OCI-LY7 (cell line): ENCODE results near the gene TPO. TPM values are rescaled to one million over a fixed set of nuclear protein-coding genes. Genes with fewer than 3 reads are reported as not detected.
A peak's percentile ranks its signal among the peaks of the same experiment; 100 is the strongest.

Experiments used
- BruUV-seq: library from RNA; stranded (reverse); fragments of 400-500 nt; replicated peaks from 2 replicates; lab custom pipeline; 2021; lab: Mats Ljungman, UMichigan
- CTCF ChIA-PET: fragments of 300-600 bp; sonication (Branson Sonifier 250); formaldehyde crosslinking; loops from one replicate; lab custom pipeline; 2022; ENCODE audit warnings: antibody characterized with exemption; ENCODE audit not compliant: unreplicated experiment; lab: Charles Lee
- POLR2A ChIA-PET: fragments of 300-600 bp; sonication (Branson Sonifier 250); formaldehyde crosslinking; loops from one replicate; lab custom pipeline; 2022; ENCODE audit warnings: antibody characterized with exemption; lab: Charles Lee
- DNase-seq: peaks from one replicate; pipeline ENCODE4 v3.0.0-alpha.2; 2015; ENCODE audit warnings: low spot score
- H2AFZ ChIP-seq: fragments of 200-600 bp; sonication (generic), shearing (Covaris generic); 2 replicates; pipeline ENCODE4 v1.6.1; 2014; ENCODE audit warnings: mild to moderate bottlenecking, antibody characterized with exemption, low read length, moderate library complexity
- H3K27ac ChIP-seq: fragments of 200-600 bp; sonication (generic); 2 replicates; pipeline ENCODE4 v1.5.1; 2014; ENCODE audit warnings: mixed run types, low read depth, mild to moderate bottlenecking, moderate library complexity, low read length, inconsistent platforms; ENCODE audit not compliant: poor library complexity, severe bottlenecking
- H3K36me3 ChIP-seq: fragments of 200-600 bp; sonication (generic); 2 replicates; pipeline ENCODE4 v1.6.1; 2014; ENCODE audit warnings: mild to moderate bottlenecking, antibody characterized with exemption, low read length, moderate library complexity, mixed read lengths; ENCODE audit not compliant: insufficient read depth
- H3K4me1 ChIP-seq: fragments of 200-600 bp; sonication (generic); 2 replicates; pipeline ENCODE4 v1.5.1; 2014; ENCODE audit warnings: mild to moderate bottlenecking, low read length; ENCODE audit not compliant: insufficient read depth, poor library complexity, severe bottlenecking
- H3K4me2 ChIP-seq: fragments of 200-600 bp; sonication (generic); 2 replicates; pipeline ENCODE4 v1.6.1; 2014; ENCODE audit warnings: mild to moderate bottlenecking, low read length
- H3K4me3 ChIP-seq: fragments of 200-600 bp; sonication (generic); 2 replicates; pipeline ENCODE4 v1.5.1; 2014; ENCODE audit warnings: mild to moderate bottlenecking, low read depth, low read length; ENCODE audit not compliant: poor library complexity, severe bottlenecking
- H3K79me2 ChIP-seq: fragments of 200-600 bp; sonication (generic); 2 replicates; pipeline ENCODE4 v1.6.1; 2016; ENCODE audit warnings: low read depth, mild to moderate bottlenecking, low read length, moderate library complexity, mixed read lengths; ENCODE audit not compliant: insufficient read depth
- H3K9me2 ChIP-seq: fragments of 200-600 bp; sonication (generic); 2 replicates; pipeline ENCODE4 v1.6.1; 2016; ENCODE audit warnings: mild to moderate bottlenecking, low read length, mixed read lengths; ENCODE audit not compliant: insufficient read depth
- H3K9me3 ChIP-seq: fragments of 200-600 bp; sonication (generic); 2 replicates; pipeline ENCODE4 v1.6.1; 2014; ENCODE audit warnings: mild to moderate bottlenecking, mixed run types, low read length, mixed read lengths
- H4K20me1 ChIP-seq: fragments of 200-600 bp; sonication (generic); 2 replicates; pipeline ENCODE4 v1.6.1; 2014; ENCODE audit warnings: mild to moderate bottlenecking, antibody characterized with exemption, low read length, moderate library complexity, mixed read lengths; ENCODE audit not compliant: insufficient read depth
- CTCF ChIP-seq: fragments of 200-600 bp; sonication (generic); conservative IDR thresholded peaks from 2 replicates; pipeline ENCODE4 v1.5.1; 2014; ENCODE audit warnings: mild to moderate bottlenecking, antibody characterized with exemption, low read length, moderate library complexity, mixed read lengths
- EZH2phosphoT487 ChIP-seq: fragments of 200-600 bp; sonication (generic); IDR thresholded peaks from 2 replicates; pipeline ENCODE4 v1.6.1; 2018; ENCODE audit warnings: low read depth, borderline replicate concordance, mild to moderate bottlenecking, mixed run types, antibody characterized with exemption, low read length, moderate library complexity, mixed read lengths
- intact Hi-C: fragments of 100-400 bp; cut with micrococcal nuclease; formaldehyde crosslinking; loops from one replicate; pipeline ENCODE4 v1.10.0; 2022; ENCODE audit not compliant: unreplicated experiment
- total RNA-seq, 2 experiments: library from RNA; depleted of rRNA in 1 of 2; stranded (reverse); fragments of >200 nt in 1 of 2; shearing (Covaris generic) in 1 of 2; gene quantifications; 2 replicates each; pipeline ENCODE4 v1.2.3, GENCODE V29; 2014 to 2022

TPO gene
- total RNA-seq, 2 experiments from 2014 or later, result not detected

GRCh38 chr2:1588978-1589621 lies 175.8 kb downstream of the TPO start:
- BruUV-seq, result no TSS peak
- no peaks in the 10 kb centered on the region for H4K20me1 ChIP-seq
- intact Hi-C loops, result no loop called here
- H3K4me2 ChIP-seq, result no peak overlapping the region
- ChIA-PET CTCF (no interaction called here), POLR2A (no interaction called here)
- no peak overlapping the region for H3K4me3 ChIP-seq
- no peak for TF ChIP-seq EZH2phosphoT487
- 0 out of 2 replicates have a peak, but pooled peaks have one; percentile 13 for TF ChIP-seq CTCF
- H3K36me3 ChIP-seq, result no peaks in the 10 kb centered on the region
- no peaks in the 10 kb centered on the region for H3K4me1 ChIP-seq
- no peak overlapping the region for H2AFZ ChIP-seq
- no peaks in the 10 kb centered on the region for H3K9me3 ChIP-seq
- no peak overlapping the region for H3K27ac ChIP-seq
- H3K79me2 ChIP-seq, result no peaks in the 10 kb centered on the region
- no peaks in the 10 kb centered on the region for H3K9me2 ChIP-seq
- DNase-seq, result no peak

DNA sequence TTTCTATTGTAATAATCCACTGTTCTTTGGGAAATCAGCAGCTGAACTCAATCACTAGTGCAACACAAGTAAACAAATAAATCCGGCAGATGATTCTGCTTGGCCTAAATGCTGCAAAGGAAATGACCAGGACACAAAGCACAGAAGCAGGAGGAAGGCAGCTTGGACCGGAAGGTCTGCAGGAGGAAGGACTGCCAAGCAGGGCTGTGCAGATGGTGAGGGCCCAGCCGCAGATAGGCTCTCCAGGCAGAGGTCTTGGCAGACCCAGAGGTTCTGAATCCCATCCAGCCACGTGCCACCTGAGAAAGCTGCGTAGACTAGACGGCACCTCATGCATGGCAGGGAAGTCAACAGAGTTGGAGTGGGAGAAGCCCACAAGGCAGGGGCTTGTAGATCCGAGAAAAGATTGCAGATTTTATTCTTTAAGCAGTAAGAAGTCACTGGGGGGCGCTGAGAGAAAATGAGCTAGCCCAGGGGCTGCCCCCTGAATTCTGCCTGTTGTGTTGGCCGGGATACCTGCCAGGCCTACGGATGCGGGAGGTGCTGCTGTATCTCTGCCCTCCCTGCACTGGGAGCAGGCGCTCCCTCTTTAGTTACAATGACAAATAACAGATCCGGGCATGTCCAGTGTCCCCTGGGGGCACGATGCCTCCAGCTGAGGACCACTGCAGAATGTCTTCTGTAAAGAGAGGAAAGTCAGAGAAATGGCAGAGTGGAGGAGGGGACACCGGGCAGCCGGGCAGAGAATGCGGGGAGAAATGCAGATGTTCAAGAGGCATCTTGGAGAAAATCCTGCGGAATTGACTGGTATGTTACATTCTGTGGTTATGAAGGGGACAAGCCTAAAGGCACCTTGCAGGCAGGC lies 177.6 kb downstream of the TPO start:
- no peak overlapping the region for H3K27ac ChIP-seq
- H3K9me3 ChIP-seq, result no peaks in the 10 kb centered on the region
- H4K20me1 ChIP-seq, result no peaks in the 10 kb centered on the region
- TF ChIP-seq EZH2phosphoT487 (no peak), CTCF (peak; percentile 43; the same call in 1 of the 2 replicates)
- no peak for DNase-seq
- no TSS peak for BruUV-seq
- no peaks in the 10 kb centered on the region for H3K79me2 ChIP-seq
- no peaks in the 10 kb centered on the region for H3K9me2 ChIP-seq
- no peak overlapping the region for H3K4me3 ChIP-seq
- no peaks in the 10 kb centered on the region for H3K4me1 ChIP-seq
- no peaks in the 10 kb centered on the region for H3K36me3 ChIP-seq
- intact Hi-C loops, result loop anchor here (5.0 kb wide), 2 partner anchors 66 to 161 kb away; no protein-coding TSS in a partner anchor
- ChIA-PET POLR2A (no interaction called here), CTCF (interaction anchor here (0.8 kb wide), 1 partner anchor 41 kb away, joined by 3 read pairs; no protein-coding TSS in a partner anchor)
- H2AFZ ChIP-seq, result no peak overlapping the region
- no peak overlapping the region for H3K4me2 ChIP-seq
